Thyroid gland (tissue), 4 donors: ENCODE results near the gene TSFM.

Experiments
- POLR2A ChIP-seq, 2 donors: fragments of 450-650 bp; IDR thresholded peaks; one replicate each; pipeline ENCODE4 v1.6.1; 2017; ENCODE audit warnings: antibody characterized with exemption in 2 of 2, mild to moderate bottlenecking in 2 of 2, moderate library complexity in 1 of 2
- TF ChIP-seq, protein P1 (sequence below), 6 experiments: fragments of 200-600 bp in 3 of 6; fragments of 450-650 bp in 3 of 6; sonication (generic) in 3 of 6; IDR thresholded peaks; one replicate each; pipeline ENCODE4 v1.5.1; 2016 to 2019; ENCODE audit warnings: antibody characterized with exemption in 6 of 6, mild to moderate bottlenecking in 2 of 6, inconsistent platforms in 1 of 6, moderate library complexity in 1 of 6

DNA sequence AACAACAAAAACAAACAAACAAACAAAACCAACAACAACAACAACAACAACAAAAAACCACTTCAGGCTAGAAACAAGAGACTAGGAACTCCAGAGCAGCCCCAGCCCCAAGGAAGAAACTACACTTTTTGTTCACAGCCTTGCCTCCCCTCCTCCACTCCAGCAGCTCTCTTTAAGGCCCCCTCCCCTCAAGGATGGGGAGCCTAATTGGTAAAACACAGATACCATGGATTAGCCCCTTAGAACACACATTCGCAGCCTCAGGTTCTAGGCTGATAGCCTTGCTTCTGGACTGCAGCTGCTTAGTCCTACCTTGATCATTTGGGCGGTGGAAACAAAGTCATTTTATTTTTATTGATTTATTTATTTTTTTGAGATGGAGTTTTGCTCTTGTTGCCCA is 47.8 kb downstream of the TSFM start:
- TF ChIP-seq, protein P1, sequence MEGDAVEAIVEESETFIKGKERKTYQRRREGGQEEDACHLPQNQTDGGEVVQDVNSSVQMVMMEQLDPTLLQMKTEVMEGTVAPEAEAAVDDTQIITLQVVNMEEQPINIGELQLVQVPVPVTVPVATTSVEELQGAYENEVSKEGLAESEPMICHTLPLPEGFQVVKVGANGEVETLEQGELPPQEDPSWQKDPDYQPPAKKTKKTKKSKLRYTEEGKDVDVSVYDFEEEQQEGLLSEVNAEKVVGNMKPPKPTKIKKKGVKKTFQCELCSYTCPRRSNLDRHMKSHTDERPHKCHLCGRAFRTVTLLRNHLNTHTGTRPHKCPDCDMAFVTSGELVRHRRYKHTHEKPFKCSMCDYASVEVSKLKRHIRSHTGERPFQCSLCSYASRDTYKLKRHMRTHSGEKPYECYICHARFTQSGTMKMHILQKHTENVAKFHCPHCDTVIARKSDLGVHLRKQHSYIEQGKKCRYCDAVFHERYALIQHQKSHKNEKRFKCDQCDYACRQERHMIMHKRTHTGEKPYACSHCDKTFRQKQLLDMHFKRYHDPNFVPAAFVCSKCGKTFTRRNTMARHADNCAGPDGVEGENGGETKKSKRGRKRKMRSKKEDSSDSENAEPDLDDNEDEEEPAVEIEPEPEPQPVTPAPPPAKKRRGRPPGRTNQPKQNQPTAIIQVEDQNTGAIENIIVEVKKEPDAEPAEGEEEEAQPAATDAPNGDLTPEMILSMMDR (IDR thresholded peaks at IDR 0.05) = no peak
- no peak for TF ChIP-seq POLR2A (IDR thresholded peaks at IDR 0.05)
